Measurements from ENCODE around the gene CBLN1.

GRCh38 chr16:49262501-49262900 lies 19.1 kb downstream of the CBLN1 start:
- TF ChIP-seq CTCF (IDR thresholded peaks at IDR 0.05) = no peak
- no peak for TF ChIP-seq POLR2AphosphoS5 (IDR thresholded peaks at IDR 0.05)
- no peak for TF ChIP-seq EP300 (IDR thresholded peaks at IDR 0.05; ENCODE audit: low read depth)
- no peak for TF ChIP-seq POLR2A (IDR thresholded peaks at IDR 0.05)

Measured in transverse colon (tissue), 4 donors.